WERI-Rb-1 (cell line): ENCODE data around the gene STAT3.
A peak's percentile ranks its signal among the peaks of the same experiment; 100 is the strongest.

Source experiments
- DNase-seq: peaks from one replicate; pipeline ENCODE4 v3.0.0-alpha.2; 2020
- H3K27ac ChIP-seq: fragments of 250-450 bp; sonication (Bioruptor Pico); 2 replicates; pipeline ENCODE4 v1.5.1; 2020; ENCODE audit warnings: mild to moderate bottlenecking, moderate library complexity
- H3K27me3 ChIP-seq: fragments of 250-450 bp; sonication (Bioruptor Pico); 2 replicates; pipeline ENCODE4 v1.5.1; 2021; ENCODE audit warnings: mild to moderate bottlenecking, low read depth, moderate library complexity; ENCODE audit not compliant: insufficient read depth, severe bottlenecking
- H3K36me3 ChIP-seq: fragments of 250-450 bp; sonication (Bioruptor Pico); 2 replicates; pipeline ENCODE4 v1.5.1; 2020; ENCODE audit warnings: mild to moderate bottlenecking, moderate library complexity
- H3K4me3 ChIP-seq: 2 replicates; pipeline ENCODE4 v1.5.1; 2011; ENCODE audit warnings: low read depth, mild to moderate bottlenecking, control low read depth, low read length
- H3K9me3 ChIP-seq: fragments of 250-450 bp; sonication (Bioruptor Pico); 2 replicates; pipeline ENCODE4 v1.5.1; 2021; ENCODE audit warnings: mild to moderate bottlenecking, moderate library complexity; ENCODE audit not compliant: severe bottlenecking
- TF ChIP-seq, protein P1 (sequence below): IDR thresholded peaks from 2 replicates; pipeline ENCODE4 v1.5.1; 2011; ENCODE audit warnings: low read depth, mild to moderate bottlenecking, control low read depth, inconsistent platforms, low read length

The STAT3 gene

DNA sequence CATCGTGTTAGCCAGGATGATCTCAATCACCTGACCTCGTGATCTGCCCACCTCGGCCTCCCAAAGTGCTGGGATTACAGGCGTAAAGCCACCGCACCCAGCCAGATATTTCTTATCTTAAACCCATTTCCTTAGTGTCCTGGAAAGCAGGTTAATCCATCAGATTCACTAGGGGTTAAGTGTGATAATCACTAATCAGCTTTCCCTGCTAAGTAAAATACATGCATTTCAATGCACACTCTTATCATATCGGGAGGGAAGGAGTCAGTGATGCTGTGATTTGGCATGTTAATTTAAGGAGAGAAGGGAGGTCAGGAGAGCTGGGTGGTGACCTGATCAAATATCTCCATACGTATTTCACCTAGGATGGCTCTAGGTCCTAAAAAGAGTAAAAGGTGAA lies 29.1 kb downstream of the STAT3 start:
- H3K36me3 ChIP-seq, result no peaks in the 10 kb centered on the region
- H3K4me3 ChIP-seq, result no peak overlapping the region
- H3K27ac ChIP-seq, result no peak overlapping the region
- peaks cover 34% of the 10 kb centered on the region for H3K27me3 ChIP-seq
- no peaks in the 10 kb centered on the region for H3K9me3 ChIP-seq
- DNase-seq, result peak; percentile 61
- TF ChIP-seq, protein P1, sequence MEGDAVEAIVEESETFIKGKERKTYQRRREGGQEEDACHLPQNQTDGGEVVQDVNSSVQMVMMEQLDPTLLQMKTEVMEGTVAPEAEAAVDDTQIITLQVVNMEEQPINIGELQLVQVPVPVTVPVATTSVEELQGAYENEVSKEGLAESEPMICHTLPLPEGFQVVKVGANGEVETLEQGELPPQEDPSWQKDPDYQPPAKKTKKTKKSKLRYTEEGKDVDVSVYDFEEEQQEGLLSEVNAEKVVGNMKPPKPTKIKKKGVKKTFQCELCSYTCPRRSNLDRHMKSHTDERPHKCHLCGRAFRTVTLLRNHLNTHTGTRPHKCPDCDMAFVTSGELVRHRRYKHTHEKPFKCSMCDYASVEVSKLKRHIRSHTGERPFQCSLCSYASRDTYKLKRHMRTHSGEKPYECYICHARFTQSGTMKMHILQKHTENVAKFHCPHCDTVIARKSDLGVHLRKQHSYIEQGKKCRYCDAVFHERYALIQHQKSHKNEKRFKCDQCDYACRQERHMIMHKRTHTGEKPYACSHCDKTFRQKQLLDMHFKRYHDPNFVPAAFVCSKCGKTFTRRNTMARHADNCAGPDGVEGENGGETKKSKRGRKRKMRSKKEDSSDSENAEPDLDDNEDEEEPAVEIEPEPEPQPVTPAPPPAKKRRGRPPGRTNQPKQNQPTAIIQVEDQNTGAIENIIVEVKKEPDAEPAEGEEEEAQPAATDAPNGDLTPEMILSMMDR, result no peak

DNA sequence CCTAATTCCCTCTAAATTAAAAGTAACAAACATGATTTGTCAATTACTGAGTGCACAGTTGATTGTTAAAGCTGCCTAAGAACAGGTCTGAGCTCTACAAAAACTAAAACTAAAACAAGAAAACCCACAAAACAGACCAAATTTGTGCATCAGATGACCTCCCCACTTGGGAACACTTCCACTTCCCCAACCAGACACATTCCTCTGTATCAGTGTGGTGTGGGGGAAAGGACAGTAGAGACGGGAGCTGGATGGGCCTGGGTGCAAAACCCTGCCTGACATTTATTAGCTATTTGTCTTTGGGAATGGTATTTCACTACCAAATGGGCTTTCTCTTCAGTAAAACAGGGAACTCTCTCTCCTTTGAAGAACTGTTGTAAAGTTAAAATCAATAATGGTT lies 29.8 kb downstream of the STAT3 start:
- peaks cover 34% of the 10 kb centered on the region for H3K27me3 ChIP-seq
- no peak overlapping the region for H3K27ac ChIP-seq
- no peaks in the 10 kb centered on the region for H3K36me3 ChIP-seq
- no peaks in the 10 kb centered on the region for H3K9me3 ChIP-seq
- no peak for DNase-seq
- TF ChIP-seq, protein P1, result no peak
- H3K4me3 ChIP-seq, result no peak overlapping the region

DNA sequence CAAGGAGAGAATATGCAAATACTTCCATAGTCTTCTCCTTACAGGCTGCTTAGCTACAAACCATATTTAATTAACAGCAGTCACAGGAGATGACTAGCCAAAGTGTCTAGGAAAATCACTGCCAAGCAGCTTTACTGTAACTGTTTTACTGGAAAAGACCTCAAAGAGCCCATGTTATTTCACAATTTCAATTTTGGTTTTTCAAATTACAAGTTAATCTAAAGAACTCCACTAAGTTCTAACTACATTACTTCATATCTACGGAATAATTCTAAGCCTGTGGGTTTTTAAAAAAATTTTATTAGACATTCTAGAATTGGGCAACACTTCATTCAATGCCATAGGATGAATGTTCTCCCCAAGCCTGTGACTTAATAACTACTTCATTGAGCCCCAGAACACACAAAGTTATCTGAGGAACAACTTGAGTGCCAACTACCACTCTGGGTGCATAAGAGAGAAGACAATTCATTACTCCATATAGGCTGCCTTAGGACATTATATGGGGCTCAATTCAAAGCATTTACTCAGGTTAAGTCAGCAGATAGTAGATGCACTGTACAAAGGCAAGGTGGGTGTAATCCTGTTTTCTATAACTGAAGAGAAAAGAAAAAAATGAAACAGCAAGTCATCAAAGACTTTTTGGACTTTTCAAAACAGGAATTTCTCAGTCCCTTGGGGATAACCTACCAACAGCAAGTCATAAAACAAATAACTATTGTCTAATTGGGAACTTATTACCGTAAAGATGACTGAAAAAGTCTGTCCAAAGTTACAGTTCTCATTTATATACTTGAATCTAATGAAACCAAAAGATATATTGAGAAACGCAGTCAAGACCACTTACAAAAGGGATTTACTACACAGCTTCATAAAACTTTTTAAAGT lies 33.0 kb downstream of the STAT3 start:
- no peak overlapping the region for H3K27ac ChIP-seq
- H3K36me3 ChIP-seq, result no peaks in the 10 kb centered on the region
- H3K4me3 ChIP-seq, result no peak overlapping the region
- H3K27me3 ChIP-seq, result peaks cover 14% of the 10 kb centered on the region
- no peaks in the 10 kb centered on the region for H3K9me3 ChIP-seq
- TF ChIP-seq, protein P1, result no peak
- DNase-seq, result no peak

DNA sequence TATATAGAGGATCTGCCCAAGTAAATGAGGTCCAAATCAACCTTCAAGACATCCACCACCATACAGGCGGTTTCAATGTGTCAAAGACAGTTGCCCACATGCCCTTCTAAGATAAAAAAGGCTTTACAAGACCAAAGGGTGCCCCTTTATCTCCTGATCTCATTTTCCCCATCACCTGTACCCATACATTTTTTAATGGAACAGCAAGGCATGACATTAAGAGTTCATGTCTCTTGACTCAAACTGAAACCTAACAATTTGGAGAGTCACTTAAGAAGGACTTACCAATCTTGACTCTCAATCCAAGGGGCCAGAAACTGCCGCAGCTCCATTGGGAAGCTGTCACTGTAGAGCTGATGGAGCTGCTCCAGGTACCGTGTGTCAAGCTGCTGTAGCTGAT lies 40.1 kb downstream of the STAT3 start:
- H3K27me3 ChIP-seq, result no peaks in the 10 kb centered on the region
- peaks cover 20% of the 10 kb centered on the region for H3K36me3 ChIP-seq
- H3K9me3 ChIP-seq, result no peaks in the 10 kb centered on the region
- TF ChIP-seq, protein P1, result no peak
- H3K4me3 ChIP-seq, result no peak overlapping the region
- no peak overlapping the region for H3K27ac ChIP-seq
- DNase-seq, result no peak

DNA sequence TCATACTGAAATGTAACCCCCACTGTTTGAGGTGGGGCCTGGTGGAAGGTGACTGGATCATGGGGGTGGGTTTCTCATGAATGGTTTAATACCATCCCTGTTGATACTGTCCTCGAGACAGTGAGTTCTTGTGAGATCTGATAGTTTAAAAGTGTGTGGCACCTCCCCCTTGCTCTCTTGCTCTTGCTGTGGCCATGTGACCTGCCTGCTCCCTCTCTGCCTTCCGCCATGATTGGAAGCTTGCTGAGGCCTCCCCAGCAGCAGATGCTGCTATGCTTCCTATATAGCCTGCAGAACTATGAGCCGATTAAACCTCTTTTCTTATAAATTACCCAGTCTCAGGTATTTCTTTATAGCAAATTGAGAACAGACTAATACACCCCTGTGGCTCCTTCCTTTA lies 40.6 kb downstream of the STAT3 start:
- DNase-seq, result no peak
- peaks cover 21% of the 10 kb centered on the region for H3K36me3 ChIP-seq
- H3K9me3 ChIP-seq, result no peaks in the 10 kb centered on the region
- no peaks in the 10 kb centered on the region for H3K27me3 ChIP-seq
- H3K4me3 ChIP-seq, result no peak overlapping the region
- no peak overlapping the region for H3K27ac ChIP-seq
- TF ChIP-seq, protein P1, result no peak
